ENCODE measurements around the gene MRPL20. TPM values are rescaled to one million over a fixed set of nuclear protein-coding genes. Genes with fewer than 3 reads are reported as not detected.
"Not testable (repeated sequence)": the region's sequence is repeated elsewhere in the genome, so short reads cannot be mapped to it uniquely, and the experiment has no call there.

The MRPL20 gene
- total and polyA plus RNA-seq, 4 experiments from 2014 or later, result 119 to 202 (median 147) TPM

DNA sequence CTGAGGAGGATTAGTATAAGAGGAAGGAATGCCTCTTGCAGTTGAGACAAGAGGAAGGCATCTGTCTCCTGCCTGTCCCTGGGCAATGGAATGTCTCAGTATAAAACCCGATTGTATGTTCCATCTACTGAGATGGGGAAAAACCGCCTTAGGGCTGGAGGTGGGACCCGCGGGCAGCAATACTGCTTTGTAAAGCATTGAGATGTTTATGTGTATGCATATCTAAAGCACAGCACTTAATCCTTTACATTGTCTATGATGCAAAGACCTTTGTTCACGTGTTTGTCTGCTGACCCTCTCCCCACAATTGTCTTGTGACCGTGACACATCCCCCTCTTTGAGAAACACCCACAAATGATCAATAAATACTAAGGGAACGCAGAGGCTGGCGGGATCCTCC, 3.1 kb upstream of the MRPL20 start:
- Mint-ChIP-seq H3K4me3 (peak overlapping the region in 4 of 8 donors; percentile 16 to 68 (median 36)), H3K36me3 (peaks cover 4 to 20% of the 10 kb centered on the region in 2 donors), H3K27ac (peak overlapping the region in 1 of 7 donors; percentile 70), H3K4me1 (peaks cover 10 to 40% (median 25%) of the 10 kb centered on the region in 4 donors)
- H3K27me3 Mint-ChIP-seq; H3K27ac ChIP-seq (ENCODE audit: low read depth, low read length); CTCF ChIA-PET (ENCODE audit: partially characterized antibody); intact Hi-C loops (cut with micrococcal nuclease); H3K36me3 ChIP-seq (ENCODE audit: insufficient read depth, low read length); H3K9me3 ChIP-seq (ENCODE audit: control insufficient read depth in 1 of 2, low read length in 2 of 2); H3K9me3 Mint-ChIP-seq; DNase-seq; H3K27me3 ChIP-seq (ENCODE audit: insufficient read depth, low read length); H3K4me3 ChIP-seq (ENCODE audit: low read length in 2 of 2): not testable (repeated sequence)
- POLR2A ChIA-PET (ENCODE audit: partially characterized antibody), result interaction anchor here (6.1 kb wide), 1 partner anchor 37 kb away, joined by 74 read pairs; the partner anchor contains the start of gene AURKAIP1
- H3K4me1 ChIP-seq (ENCODE audit: insufficient read depth, low read length), result peaks cover 29% of the 10 kb centered on the region

DNA sequence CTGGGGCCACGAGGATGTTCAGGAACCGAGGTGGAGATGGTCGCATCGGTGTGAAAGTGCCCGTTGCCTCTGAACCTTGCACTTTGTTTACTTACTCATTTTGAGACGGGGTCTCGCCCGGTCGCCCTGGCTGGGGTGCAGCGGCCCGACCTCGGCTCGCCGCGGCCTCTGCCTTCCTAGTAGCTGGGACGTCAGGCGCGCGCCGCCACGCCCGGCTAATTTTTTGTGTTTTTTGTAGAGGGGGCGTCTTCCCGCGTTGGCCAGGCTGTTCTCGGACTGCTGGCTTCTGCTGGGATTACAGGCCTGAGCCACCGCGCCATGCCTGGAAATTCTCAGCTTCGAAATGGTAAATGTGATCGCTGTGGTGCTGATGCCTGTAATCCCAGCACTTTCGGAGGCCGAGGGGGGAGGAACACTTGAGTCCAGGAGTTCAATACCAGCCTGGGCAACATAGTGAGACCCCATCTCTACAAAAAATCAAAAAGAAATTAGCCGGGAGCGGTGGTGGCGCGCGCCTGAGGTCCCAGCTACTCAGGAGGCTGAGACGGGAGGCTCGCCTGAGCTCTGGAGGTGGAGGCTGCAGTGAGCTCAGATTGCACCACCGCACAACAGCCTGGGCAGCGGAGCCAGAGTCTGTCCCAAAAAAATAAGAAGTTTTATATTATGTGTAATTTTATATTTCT, 684 bp upstream of the MRPL20 start:
- peaks cover 0 to 3% (median 0%) of the 10 kb centered on the region in 8 donors for H3K9me3 Mint-ChIP-seq
- Histone ChIP-seq H3K36me3 (ENCODE audit: insufficient read depth, low read length) (peaks cover 19% of the 10 kb centered on the region), H3K27me3 (ENCODE audit: insufficient read depth, low read length) (no peaks in the 10 kb centered on the region), H3K4me1 (ENCODE audit: insufficient read depth, low read length) (peaks cover 30% of the 10 kb centered on the region), H3K4me3 (ENCODE audit: low read length in 2 of 2) (peak overlapping the region; percentile 42 to 95), H3K27ac (ENCODE audit: low read depth, low read length) (peak overlapping the region; percentile 93), H3K9me3 (ENCODE audit: control insufficient read depth in 1 of 2, low read length in 2 of 2) (no peaks in the 10 kb centered on the region)
- intact Hi-C loops (cut with micrococcal nuclease), result loop anchor here (1.0 kb wide), 3 partner anchors 8 to 64 kb away; partner anchors contain the start of genes ATAD3B, AURKAIP1 and CCNL2
- peaks cover 13 to 46% (median 31%) of the 10 kb centered on the region in 4 donors for H3K4me1 Mint-ChIP-seq
- peaks cover 13 to 32% of the 10 kb centered on the region in 2 donors for H3K36me3 Mint-ChIP-seq
- ChIA-PET POLR2A (ENCODE audit: partially characterized antibody) (interaction anchor here (0.7 to 6.1 kb wide), 12 partner anchors 9 to 372 kb away, joined by 3 to 74 read pairs (median 3); partner anchors contain the start of genes AURKAIP1, CCNL2 and UBE2J2), CTCF (ENCODE audit: partially characterized antibody) (interaction anchor here (0.8 to 1.0 kb wide), 4 partner anchors 8 to 36 kb away, joined by 3 to 4 read pairs (median 4); partner anchors contain the start of gene CCNL2)
- DNase-seq, result peak in 1 of 5 donors; percentile 50
- H3K27me3 Mint-ChIP-seq, result no peaks in the 10 kb centered on the region
- peak overlapping the region; percentile 74 to 96 (median 85) for H3K4me3 Mint-ChIP-seq
- peak overlapping the region; percentile 57 to 88 (median 88) for H3K27ac Mint-ChIP-seq

DNA sequence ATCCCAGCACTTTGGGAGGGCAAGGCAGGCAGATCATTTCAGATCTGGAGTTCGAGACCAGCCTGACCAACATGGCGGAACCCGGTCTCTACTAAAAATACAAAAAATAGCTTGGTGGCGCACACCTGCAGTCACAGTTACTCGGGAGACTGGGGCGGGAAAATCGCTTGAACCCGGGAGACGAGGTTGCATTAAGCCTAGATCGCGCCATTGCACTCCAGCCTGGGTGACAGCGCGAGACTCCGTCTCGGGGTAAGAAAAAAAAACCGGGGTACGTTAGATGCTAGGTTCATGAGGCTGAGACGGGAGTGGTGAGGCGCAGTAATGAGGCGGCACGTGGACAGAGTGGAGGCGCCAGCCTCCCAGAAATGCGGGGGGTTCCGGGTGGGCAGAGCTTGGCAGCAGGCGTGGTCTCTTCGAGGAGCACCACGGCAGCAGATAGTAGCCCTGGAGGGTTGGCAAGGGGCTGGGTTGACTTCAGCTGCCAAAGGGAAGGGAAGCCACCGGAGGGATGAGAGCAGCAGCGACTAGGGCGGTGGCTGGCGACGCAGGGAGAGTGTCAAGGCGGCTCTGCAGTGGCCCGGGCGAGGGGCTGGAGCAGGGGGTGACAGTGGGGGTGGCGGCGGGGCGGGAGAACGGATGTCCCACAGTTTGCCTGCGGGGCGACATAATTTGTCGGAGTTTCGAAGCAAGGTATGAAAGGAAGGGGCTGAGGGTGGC, 832 bp downstream of the MRPL20 start:
- H3K36me3 Mint-ChIP-seq, result peaks cover 25 to 44% of the 10 kb centered on the region in 2 donors
- peaks cover 31% of the 10 kb centered on the region for H3K36me3 ChIP-seq (ENCODE audit: insufficient read depth, low read length)
- ChIA-PET CTCF (ENCODE audit: partially characterized antibody) (interaction anchor here (0.9 to 1.7 kb wide), 4 partner anchors 9 to 35 kb away, joined by 3 to 5 read pairs (median 4); partner anchors contain the start of gene AURKAIP1), POLR2A (ENCODE audit: partially characterized antibody) (interaction anchor here (0.6 to 6.1 kb wide), 8 partner anchors 8 to 512 kb away, joined by 3 to 74 read pairs (median 3); partner anchors contain the start of genes AURKAIP1 and CCNL2)
- H3K4me3 Mint-ChIP-seq, result peak overlapping the region; percentile 90 to 96 (median 94)
- no peaks in the 10 kb centered on the region for H3K9me3 ChIP-seq (ENCODE audit: control insufficient read depth in 1 of 2, low read length in 2 of 2)
- H3K4me1 ChIP-seq (ENCODE audit: insufficient read depth, low read length), result peaks cover 33% of the 10 kb centered on the region
- H3K4me1 Mint-ChIP-seq, result peaks cover 12 to 58% (median 38%) of the 10 kb centered on the region in 4 donors
- intact Hi-C loops (cut with micrococcal nuclease), result no loop called here
- H3K27ac ChIP-seq (ENCODE audit: low read depth, low read length), result peak overlapping the region; percentile 93
- H3K27me3 ChIP-seq (ENCODE audit: insufficient read depth, low read length), result no peaks in the 10 kb centered on the region
- H3K27me3 Mint-ChIP-seq, result no peaks in the 10 kb centered on the region
- H3K27ac Mint-ChIP-seq, result peak overlapping the region; percentile 80 to 97 (median 93)
- H3K9me3 Mint-ChIP-seq, result peaks cover 0 to under 1% (median 0%) of the 10 kb centered on the region in 8 donors
- peak overlapping the region; percentile 76 to 95 for H3K4me3 ChIP-seq (ENCODE audit: low read length in 2 of 2)
- no peak for DNase-seq

DNA sequence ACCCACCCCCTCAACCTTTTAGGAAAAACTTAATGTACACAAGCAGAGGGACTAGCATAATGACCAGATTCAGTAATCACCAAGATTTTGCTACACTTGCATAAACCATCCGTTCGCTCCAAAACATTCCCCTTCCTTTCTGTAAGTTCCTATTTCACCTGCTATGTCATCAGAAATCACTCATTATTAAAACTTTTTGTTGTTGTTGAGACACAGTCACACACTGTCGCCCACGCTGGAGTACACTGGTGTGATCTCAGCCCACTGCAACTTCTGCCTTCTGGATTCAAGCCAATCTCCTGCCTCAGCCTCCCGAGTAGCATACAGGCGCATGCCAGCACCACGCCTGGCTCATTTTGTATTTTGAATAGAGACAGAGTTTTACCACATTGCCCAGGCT, 3.4 kb downstream of the MRPL20 start:
- Mint-ChIP-seq H3K9me3 (peaks cover 0 to 3% (median 0%) of the 10 kb centered on the region in 8 donors), H3K36me3 (peaks cover 28 to 55% of the 10 kb centered on the region in 2 donors), H3K4me1 (peaks cover 11 to 66% (median 41%) of the 10 kb centered on the region in 4 donors), H3K27ac (peak overlapping the region in 6 of 7 donors; percentile 18 to 89 (median 60)), H3K27me3 (no peaks in the 10 kb centered on the region), H3K4me3 (peak overlapping the region in 3 of 8 donors; percentile 39 to 62 (median 58))
- H3K36me3 ChIP-seq (ENCODE audit: insufficient read depth, low read length), result peaks cover 40% of the 10 kb centered on the region
- ChIA-PET POLR2A (ENCODE audit: partially characterized antibody) (no interaction called here), CTCF (ENCODE audit: partially characterized antibody) (interaction anchor here (0.7 kb wide), 1 partner anchor 33 kb away, joined by 3 read pairs; no protein-coding TSS in a partner anchor)
- H3K9me3 ChIP-seq (ENCODE audit: control insufficient read depth in 1 of 2, low read length in 2 of 2), result no peaks in the 10 kb centered on the region
- H3K4me1 ChIP-seq (ENCODE audit: insufficient read depth, low read length), result peaks cover 41% of the 10 kb centered on the region
- DNase-seq, result no peak
- H3K4me3 ChIP-seq (ENCODE audit: low read length in 2 of 2), result no peak overlapping the region
- intact Hi-C loops (cut with micrococcal nuclease), result no loop called here
- no peaks in the 10 kb centered on the region for H3K27me3 ChIP-seq (ENCODE audit: insufficient read depth, low read length)
- no peak overlapping the region for H3K27ac ChIP-seq (ENCODE audit: low read depth, low read length)

DNA sequence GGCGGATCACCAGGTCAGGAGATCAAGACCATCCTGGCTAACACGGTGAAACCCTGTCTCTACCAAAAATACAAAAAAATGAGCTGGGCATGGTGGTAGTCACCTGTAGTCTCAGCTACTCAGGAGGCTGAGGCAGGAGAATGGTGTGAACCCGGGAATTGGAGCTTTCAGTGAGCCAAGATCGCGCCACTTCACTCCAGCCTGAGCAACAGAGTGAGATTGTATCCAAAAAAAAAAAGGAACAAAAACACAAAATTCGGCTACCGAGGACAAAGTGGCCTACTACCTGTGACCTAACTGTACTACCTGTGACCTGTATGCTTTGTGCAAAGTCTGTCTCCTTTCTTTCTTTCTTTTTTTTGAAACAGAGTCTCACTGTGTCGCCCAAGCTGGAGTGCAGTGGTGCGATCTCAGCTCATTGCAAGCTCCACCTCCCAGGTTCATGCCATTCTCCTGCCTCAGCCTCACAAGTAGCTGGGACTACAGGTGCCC, 4.1 kb downstream of the MRPL20 start:
- H3K27me3 Mint-ChIP-seq; H3K27me3 ChIP-seq (ENCODE audit: insufficient read depth, low read length); H3K4me3 ChIP-seq (ENCODE audit: low read length in 2 of 2); H3K9me3 ChIP-seq (ENCODE audit: control insufficient read depth in 1 of 2, low read length in 2 of 2); H3K9me3 Mint-ChIP-seq; H3K27ac ChIP-seq (ENCODE audit: low read depth, low read length); DNase-seq; intact Hi-C loops (cut with micrococcal nuclease): not testable (repeated sequence)
- H3K4me1 ChIP-seq (ENCODE audit: insufficient read depth, low read length), result peaks cover 40% of the 10 kb centered on the region
- Mint-ChIP-seq H3K4me3 (peak overlapping the region in 1 of 8 donors; percentile 62), H3K36me3 (peaks cover 28 to 60% of the 10 kb centered on the region in 2 donors), H3K4me1 (peaks cover 16 to 67% (median 41%) of the 10 kb centered on the region in 4 donors), H3K27ac (peak overlapping the region in 2 of 7 donors; percentile 72 to 89)
- peaks cover 43% of the 10 kb centered on the region for H3K36me3 ChIP-seq (ENCODE audit: insufficient read depth, low read length)
- POLR2A ChIA-PET (ENCODE audit: partially characterized antibody), result interaction anchor here (1.1 to 7.1 kb wide), 2 partner anchors 8 to 28 kb away, joined by 3 to 149 read pairs; partner anchors contain the start of gene AURKAIP1
- CTCF ChIA-PET (ENCODE audit: partially characterized antibody), result interaction anchor here (1.1 to 1.4 kb wide), 2 partner anchors 27 to 31 kb away, joined by 3 to 6 read pairs; partner anchors contain the start of gene AURKAIP1

DNA sequence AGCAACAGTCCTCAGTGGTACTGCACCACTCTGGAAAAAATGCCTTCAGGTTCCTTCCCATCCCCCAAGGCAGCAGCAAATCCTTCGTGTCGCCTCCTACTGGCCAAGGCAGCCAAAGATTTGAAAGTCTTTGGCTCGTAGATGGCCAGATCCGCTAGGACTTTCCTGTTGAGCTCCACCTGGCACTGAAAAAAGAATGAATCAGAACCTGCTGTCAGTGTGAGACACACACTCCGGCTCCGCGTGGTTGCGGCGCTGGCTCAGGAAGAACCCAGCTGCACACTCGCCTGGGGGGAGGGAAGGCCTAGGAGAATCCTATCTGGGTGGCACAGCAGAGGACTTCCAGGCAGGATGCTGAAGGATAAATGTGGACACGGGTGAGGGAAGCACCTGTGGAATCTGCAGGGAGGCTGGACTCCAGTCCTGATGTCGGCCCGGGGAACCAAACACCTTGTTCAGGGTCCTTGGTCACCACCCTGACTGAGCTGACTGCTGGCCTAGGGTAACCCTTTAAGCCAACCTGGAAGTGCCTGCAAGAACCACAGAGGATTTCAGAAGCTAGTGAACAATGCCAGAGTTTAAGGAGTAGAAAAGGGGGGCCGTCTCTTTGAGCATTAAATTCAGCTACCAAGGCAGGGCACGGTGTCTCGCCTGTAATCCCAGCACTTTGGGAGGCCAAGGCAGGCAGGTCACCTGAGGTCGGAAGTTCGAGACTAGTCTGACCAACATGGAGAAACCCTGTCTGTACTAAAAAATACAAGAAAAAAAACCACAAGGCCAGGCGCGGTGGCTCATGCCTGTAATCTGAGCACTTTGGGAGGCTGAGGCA, 4.8 kb downstream of the MRPL20 start:
- H3K4me3 ChIP-seq (ENCODE audit: low read length in 2 of 2), result no peak overlapping the region
- H3K4me1 ChIP-seq (ENCODE audit: insufficient read depth, low read length), result peaks cover 45% of the 10 kb centered on the region
- peaks cover 28 to 64% of the 10 kb centered on the region in 2 donors for H3K36me3 Mint-ChIP-seq
- no peaks in the 10 kb centered on the region for H3K9me3 ChIP-seq (ENCODE audit: control insufficient read depth in 1 of 2, low read length in 2 of 2)
- H3K27ac ChIP-seq (ENCODE audit: low read depth, low read length), result no peak overlapping the region
- POLR2A ChIA-PET (ENCODE audit: partially characterized antibody), result interaction anchor here (1.1 to 7.1 kb wide), 2 partner anchors 9 to 27 kb away, joined by 3 to 149 read pairs; partner anchors contain the start of gene AURKAIP1
- no peaks in the 10 kb centered on the region for H3K27me3 Mint-ChIP-seq
- CTCF ChIA-PET (ENCODE audit: partially characterized antibody), result interaction anchor here (1.1 to 1.4 kb wide), 2 partner anchors 27 to 30 kb away, joined by 3 to 6 read pairs; partner anchors contain the start of gene AURKAIP1
- H3K4me1 Mint-ChIP-seq, result peaks cover 16 to 69% (median 44%) of the 10 kb centered on the region in 4 donors
- H3K27ac Mint-ChIP-seq, result peak overlapping the region; percentile 57 to 89 (median 82)
- no peaks in the 10 kb centered on the region for H3K27me3 ChIP-seq (ENCODE audit: insufficient read depth, low read length)
- peak in 3 of 5 donors; percentile 21 to 34 (median 26) for DNase-seq
- H3K36me3 ChIP-seq (ENCODE audit: insufficient read depth, low read length), result peaks cover 50% of the 10 kb centered on the region
- intact Hi-C loops (cut with micrococcal nuclease), result no loop called here
- H3K4me3 Mint-ChIP-seq, result peak overlapping the region in 6 of 8 donors; percentile 11 to 64 (median 60)
- peaks cover 0 to 3% (median 0%) of the 10 kb centered on the region in 8 donors for H3K9me3 Mint-ChIP-seq
